DLD1 (cell line): ENCODE measurements around the gene NEUROD1.
"Not testable (repeated sequence)": the region's sequence is repeated elsewhere in the genome, so short reads cannot be mapped to it uniquely, and the experiment has no call there.

Experiments
- in situ Hi-C: cut with HindIII; loops from 2 replicates; pipeline ENCODE4 v1.10.0; 2017; ENCODE audit warnings: low sequenced_read_pairs

Gene NEUROD1

DNA sequence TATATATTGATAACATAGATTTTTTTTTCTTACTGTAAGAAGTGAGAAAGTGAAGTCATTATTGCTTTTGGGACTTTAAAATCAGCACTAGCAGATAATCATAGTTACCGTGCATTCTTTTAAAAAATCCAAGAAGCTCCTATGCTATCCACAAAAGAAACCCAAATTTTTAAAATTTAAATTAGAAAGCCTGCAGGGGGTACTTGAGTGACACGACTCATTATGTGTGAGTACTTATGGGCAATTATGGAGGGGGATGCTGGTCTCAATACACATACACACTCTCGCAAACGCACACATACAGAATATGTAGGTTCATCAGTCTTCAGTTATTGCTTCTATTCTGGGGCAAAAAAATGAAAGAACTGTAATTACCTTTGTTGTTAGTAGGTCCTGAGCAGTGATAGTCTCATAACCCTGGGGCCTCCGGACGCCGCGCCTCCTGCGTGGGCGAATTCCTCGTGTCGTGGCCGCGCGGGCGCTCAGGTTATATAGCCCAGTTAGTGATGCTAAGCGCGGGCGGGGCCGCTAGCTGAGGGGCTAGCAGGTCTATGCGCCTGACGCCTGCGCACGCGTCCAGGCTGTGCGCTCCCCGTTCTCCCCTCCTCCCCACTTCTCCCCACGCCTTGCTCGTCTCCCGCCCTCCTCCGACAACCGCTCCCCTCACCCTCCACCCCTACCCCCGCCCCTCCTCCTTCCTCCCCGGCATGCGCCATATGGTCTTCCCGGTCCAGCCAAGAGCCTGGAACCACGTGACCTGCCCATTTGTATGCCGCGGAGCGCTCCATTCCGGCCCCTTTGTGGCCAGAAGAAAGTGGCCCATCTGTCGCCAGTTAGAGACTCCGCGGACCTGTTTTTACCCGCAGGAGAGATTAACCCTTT lies at the start of gene NEUROD1:
TSS of gene NEUROD1 (minus strand) at position 463 of the 882 bp plus-strand sequence. CDS start 1,657 bp downstream, outside the sequence.
- in situ Hi-C loops, result no loop called here

DNA sequence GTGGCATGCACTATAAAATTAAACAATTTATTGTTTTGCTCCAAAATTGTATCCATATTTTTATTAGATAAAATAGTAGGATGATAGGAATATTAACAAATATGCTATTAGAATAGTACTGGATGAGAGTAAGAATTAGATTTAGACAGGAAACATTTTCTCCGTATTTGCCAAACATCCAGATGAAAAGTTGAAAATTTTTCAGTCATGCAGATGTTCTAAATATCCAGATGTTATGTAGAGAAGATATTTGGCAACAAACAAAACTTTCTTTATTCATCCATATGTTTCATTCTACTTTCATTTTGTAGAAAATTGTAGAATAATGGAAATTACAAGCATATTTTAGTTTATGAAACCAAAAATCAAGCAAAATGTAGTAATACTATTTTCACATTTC lies 45.2 kb upstream of the NEUROD1 start:
- in situ Hi-C loops, result no loop called here

DNA sequence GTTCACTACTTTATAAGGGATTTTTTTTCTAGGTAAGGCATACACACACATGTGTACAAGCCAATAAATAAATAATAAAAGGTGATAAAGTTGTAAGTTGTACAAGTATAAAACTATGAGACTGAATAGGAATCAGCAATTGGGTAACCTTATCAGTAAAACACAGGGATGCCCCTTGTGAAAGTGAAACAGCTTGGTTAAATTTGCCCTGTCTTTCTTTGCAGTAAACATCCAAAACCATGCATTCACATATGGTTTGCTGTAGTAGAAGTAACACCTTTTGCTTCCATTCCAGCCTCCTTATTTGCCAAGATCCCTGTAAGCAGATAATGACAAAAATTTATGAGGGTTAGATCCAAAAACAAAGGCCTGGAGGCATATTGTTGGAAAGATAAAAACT lies 44.3 kb upstream of the NEUROD1 start:
- in situ Hi-C loops, result no loop called here

DNA sequence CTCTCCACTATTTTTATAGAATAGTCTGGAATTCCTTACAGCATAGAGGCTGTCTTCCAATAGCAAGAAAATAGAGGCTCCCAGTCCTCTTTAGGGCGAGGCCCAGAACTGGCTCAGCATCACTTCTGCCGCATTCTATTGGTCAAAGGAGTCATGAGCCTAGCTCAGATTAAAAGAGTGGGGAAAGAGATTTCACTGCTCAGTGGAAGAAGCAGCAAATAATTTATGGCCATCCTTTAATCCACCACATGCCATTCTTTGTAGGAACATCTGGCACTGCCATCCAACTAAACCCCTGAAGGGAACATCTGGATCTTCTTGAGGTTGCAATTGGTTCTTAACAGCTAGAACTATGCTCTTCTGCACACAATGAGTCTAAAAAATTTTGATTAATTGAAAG lies 43.4 kb upstream of the NEUROD1 start:
- in situ Hi-C loops, result no loop called here

DNA sequence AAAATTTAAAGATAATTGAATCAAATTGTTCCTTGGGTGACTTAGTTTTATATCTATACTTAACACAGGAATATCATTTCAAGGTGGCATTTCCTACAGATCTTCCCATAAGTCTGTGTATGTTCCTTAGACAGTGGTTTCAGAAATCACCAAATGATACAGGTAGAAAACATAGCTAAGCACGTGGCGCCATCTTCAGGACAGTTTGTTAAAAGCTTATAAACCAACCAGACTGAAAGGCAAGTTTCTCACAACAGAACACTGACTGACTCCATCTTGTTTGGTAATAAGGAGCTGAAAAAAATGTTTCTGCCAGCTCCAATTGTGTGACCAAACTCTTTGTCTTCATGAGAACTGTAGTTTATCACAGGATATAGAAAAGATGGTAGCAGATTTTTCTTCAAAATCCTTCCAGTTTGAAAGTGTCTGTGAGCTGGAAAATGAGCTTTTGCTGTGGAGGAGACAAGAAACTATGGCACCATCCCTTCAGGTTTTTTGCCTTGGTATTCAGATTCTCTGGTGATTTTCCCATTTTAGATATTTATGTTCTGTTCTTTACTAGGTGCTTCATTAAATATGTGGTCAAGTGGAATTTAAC lies 34.8 kb upstream of the NEUROD1 start:
- in situ Hi-C loops, result no loop called here

DNA sequence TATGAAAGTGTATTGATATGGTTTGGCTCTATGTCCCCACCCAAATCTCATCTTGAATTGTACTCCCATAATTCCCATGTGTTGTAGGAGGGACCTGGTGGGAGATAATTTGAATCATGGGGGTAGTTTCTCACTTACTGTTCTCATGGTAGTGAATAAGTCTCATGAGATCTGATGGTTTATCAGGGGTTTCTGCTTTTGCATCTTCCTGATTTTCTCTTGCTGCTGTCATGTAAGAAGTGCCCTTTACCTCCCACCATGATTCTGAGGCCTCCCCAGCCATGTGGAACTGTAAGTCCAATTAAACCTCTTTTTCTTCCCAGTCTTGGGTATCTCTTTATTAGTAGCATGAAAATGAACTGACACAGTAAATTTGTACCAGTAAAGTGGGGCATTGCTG lies 30.7 kb upstream of the NEUROD1 start:
- in situ Hi-C loops, result not testable (repeated sequence)

DNA sequence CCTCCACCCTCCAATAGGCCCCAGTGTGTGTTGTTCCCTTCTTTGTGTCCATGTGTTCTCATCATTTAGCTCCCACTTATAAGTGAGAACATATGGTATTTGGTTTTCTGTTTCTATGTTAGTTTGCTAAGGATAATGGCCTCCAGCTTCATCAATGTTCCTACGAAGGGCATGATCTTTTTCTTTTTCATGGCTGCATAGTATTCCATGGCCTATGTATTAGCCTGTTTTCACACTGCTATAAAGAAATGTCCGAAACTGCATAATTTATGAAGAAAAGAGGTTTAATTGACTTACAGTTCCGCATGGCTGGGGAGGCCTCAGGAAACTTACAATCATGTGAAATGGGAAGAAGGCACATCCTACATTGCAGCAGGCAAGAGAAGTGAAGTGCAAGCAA lies 22.2 kb upstream of the NEUROD1 start:
- in situ Hi-C loops, result not testable (repeated sequence)

DNA sequence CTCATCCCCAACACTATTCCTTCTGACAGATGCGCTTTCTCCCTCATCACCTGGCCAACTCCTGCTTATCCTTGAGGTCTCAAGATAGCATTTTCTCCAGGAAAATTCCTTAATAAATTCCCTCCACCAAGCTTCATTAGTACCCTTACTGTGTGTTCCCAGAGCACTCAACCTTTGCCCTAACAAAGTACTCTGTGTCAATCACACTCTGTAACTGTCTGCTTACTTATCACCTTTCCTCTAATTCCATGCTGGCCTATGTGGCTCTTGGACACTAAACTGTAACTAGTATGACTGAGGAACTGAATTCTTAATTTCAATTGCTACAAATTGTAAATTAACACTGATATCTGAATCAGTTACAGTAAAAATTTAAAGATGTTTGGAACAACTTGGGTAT lies 17.9 kb upstream of the NEUROD1 start:
- in situ Hi-C loops, result no loop called here

DNA sequence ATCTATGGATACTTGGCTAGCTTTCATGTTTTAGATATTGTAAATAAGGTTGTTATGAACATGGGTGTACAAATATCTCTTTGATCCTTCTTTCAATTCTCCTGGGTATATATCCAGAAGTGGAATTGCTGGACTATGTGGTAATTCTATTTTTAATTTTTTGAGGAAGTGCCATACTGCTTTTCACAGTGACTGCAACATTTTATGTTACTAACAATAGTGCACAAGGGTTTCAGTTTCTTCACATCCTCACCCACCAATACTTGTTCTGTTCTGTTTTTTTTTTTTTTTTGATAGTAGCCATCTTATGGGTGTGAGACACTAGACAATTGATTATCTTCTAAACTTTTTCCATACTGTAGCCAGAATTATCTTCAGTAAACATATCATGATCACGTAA lies 17.3 kb upstream of the NEUROD1 start:
- in situ Hi-C loops, result no loop called here

DNA sequence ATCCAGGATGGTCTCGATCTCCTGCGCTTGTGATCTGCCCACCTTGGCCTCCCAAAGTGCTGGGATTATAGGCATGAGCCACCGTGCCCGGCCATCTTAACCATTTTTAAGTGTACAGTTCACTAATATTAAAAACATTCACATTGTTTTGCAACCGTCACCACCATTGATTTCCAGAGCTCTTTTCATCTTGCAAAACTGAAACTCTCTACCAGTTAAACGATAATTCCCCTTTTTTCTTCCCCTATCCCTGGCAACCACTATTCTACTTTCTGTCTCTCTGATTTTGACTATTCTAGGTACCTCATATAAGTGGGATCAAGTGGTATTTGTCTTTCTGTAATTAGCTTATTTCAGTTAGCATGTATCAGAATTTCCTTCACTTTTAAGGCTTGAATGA lies 16.8 kb upstream of the NEUROD1 start:
- in situ Hi-C loops, result no loop called here

DNA sequence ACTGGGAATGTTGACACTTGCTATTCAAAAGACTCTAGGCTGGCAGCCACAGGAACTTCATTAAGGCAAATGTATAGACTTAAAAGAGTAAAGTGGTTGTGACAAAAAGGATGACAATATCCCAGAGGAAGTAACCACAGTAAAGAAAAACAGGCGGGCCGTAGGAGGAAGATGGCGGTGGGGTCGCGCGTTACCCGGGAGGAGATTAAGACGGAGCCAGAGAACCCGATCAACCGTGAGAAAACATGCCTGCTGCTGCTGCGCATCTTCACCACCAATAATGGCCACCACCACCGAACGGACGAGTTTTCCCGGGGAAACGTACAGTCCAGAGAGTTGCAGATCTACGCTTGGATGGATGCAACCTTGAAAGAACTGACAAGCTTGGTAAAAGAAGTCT lies 14.0 kb upstream of the NEUROD1 start:
- in situ Hi-C loops, result no loop called here

DNA sequence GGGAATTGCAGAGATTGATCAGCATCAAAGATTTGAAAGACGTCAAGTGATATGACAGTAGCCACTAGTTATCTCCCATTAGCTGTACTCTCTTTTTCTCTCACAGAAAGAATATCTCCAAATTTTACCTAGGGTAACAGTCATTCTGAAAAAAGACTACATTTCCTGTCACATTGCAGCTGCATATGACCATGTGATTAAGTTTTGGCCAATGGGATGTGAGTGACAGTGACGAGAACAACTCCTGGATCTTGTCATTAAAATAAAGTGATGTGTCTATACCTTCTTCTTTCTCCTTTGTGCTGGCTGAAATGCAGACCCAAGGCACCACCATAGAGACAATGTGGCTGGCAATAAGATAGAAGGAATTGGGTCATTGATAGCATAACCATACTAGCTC lies 10.5 kb upstream of the NEUROD1 start:
- in situ Hi-C loops, result no loop called here

DNA sequence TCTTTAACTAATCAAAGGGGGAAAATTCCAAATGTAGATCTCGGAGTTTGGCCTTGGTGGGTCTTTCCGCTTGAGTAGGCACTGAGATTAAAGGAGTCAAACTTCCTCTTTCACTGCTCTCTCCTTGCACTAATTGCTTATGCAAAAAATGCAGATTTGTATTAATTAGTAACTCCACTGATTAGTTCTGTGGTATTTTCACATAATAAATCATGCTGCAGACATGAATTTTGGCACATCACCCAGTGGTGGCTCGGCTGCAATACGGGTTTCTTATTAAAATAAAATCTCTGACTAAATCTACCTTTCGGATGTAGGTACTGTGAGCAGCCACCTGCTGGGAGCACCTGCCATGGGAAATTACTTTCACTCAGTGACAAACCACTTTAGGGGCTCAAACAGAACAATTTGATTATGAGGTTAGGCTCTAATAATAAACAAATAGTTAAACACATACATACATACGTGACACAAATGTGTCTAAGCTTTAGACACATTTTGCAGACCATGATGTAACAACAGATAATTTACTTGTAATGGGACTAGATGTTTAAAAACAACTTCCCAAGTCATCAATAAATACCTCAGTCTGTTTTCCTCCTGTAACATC lies 6.4 kb upstream of the NEUROD1 start:
- in situ Hi-C loops, result no loop called here

DNA sequence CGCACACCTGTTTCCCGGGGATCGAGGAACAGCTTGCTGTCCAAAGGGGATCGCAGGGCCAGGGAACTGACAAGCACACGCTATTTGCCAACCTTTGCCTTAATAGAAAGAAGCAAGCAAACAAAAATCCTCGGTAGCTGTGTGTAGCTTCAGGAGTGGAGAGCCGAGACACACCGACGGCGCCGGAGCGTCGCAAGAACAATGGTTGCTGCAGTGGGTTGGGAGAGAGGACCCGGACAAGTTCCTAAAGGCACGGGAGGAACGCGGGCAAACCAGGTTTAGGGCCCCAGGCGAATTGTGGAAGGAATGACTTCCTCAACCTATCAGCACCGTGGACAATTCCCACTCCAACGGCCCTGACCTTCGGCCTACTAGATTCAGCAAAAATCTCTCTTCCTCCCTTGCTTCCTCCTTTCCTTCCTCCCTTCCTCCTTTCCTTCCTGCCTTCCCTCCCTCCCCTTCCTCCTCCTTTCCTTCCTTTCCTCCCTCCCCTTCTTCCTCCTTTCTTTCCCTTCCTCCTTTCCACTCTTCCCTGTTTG lies 4.9 kb upstream of the NEUROD1 start:
- in situ Hi-C loops, result no loop called here

DNA sequence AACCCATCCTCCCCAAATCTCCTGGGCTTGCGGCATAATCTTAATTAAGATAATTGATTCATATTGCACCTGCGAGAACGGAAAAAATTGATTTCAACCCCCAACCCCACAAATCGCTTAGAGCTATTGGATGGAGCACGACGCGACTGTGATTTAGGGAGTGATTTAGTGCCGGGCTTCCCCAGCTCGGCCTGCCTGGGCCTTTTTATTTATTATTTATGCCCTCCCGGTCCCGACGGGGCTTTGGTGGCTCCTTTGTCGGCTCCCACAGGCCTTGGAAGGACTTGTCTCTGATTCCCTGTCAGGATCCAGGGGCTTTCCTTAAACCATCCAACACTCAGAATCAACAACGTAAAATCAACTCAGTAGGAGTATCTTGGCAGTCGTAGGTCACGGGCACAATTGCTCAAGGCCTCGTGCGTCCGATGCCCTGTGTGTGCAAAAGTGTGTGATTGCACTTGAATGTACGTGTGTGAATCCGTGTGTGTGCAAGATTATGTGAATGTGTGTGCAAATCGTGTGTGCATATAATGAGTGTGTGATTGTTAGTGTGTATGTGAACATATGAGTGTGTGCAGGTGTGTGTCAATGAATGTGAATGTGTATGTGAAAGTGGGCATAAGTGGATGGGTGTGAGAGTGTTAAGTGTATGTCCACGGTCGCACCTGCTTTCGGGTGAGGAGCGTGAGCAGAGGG lies 4.3 kb upstream of the NEUROD1 start:
- in situ Hi-C loops, result no loop called here

DNA sequence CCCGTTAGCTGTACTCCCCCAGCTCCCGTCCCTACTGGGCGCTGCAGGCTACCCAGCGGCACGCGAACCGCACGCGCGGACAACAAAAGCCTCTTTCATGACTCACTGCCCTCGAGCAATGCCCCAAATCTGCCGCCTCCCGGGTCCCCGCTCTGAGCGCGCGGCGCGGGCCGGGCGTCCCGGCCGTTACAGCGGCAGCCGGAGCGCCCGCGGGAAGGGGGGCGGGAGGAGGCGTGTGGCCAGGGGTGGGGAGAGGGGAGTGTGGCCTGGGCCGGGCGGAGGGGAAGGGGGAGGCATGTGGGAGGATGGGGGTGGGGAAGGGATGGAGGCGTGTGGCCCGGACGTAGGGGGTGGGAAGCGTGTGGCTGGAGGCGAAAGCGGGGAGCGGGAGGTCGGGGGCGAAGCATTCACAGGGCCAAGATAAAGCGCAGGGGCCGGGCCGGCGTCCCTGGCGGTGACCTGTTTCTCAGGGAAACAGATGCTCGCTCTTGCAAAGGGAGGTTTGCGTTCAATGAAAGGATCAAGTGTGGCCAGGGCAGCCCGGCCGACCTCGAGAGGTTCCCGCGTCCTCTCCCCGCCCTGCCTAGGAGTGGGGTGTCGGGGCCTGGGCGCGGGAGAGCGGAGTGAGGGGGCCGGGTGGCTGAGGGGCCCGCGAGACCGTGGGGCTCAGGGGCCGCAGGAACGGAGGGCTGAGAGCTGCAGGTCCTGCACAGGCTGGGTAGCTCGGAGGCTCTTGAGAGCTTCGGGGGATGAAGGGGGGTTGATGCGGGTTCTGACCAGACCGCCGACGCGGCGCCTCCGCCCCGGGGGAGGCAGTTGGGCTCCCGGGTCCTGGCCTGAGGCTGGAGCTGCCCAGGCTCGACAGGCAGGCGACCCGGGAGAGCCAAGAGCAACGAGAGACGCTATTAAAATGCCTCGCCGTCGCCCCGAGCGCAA lies 3.5 kb upstream of the NEUROD1 start:
- in situ Hi-C loops, result no loop called here

DNA sequence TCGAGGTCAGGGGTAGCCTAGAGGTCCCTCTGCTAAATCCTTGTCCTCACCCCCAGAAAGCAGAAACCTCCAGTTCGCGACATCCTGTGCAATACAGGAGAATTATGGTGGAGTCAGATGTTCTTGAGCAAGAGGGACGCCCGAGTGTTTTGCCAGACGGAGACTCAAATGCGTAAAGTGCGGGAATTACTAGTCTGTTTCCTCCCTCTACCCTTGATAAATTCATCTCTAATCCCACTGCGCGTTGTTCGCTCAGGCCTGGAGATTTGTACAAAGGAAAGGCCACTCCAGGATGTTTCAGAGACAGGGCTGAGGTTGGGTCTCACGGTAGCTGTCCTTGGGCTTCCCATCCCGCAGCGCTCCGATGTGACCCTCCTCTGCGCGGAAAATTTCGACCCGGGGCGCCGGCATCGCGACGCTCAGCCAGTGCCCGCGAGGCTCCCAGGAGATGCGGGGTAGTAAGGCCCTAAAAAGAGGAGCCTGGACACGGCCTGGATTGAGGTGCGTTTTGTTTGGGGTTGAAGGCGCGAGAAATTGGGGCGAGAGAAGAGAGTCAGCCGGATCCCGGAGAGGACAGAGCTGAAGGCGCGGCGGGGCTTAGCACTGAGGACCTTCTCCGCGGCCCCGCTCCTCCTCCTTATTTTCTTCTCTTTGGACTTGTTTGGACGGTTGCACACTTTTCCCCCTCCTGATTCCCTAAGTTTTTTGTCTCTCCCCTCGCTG lies 2.6 kb upstream of the NEUROD1 start:
- in situ Hi-C loops, result no loop called here

DNA sequence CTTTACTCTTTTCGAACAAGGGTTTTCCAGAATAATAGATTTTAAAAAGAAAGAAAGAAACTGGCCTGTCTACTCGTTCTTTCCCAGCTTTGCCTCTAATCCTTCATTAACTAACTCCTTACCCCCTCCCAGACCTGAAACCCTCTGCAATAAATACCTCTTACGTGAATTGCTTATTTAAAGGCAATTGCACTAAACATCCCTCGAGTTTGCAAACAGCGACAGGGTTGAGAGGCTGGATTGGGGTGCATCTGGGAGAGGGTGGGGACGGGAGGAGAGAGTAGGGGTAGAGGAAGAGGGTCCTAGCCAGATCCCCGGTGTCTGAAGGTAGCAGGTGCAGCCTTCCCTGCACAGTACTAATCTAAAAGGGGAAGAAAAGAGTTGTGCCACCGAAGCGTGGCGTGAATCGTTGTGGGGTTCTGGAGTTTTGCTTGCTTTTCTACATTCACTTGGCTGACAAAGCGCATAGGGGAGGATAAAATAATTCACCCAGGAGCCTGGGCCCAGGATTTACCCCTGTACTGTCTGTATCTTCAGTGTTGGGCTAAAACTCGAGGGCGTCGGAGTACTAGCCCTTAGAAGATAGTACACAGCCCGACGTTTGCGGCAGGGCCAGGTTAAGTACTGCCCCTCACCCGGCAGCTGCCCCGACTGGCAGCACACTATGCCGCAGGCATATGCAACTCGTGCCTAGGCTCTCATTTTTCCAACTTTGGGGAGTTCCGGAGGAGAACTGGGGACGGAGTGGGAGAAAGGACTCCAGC lies 1.9 kb upstream of the NEUROD1 start:
- in situ Hi-C loops, result no loop called here
